UCSD-AML1 (cell line): ENCODE data around the gene SURF6.
A peak's percentile ranks its signal among the peaks of the same experiment; 100 is the strongest.

Source experiments
- DNase-seq: peaks from one replicate; lab custom pipeline; 2025; ENCODE audit not compliant: unreplicated experiment; lab: John Stamatoyannopoulos, UW

The SURF6 gene

DNA sequence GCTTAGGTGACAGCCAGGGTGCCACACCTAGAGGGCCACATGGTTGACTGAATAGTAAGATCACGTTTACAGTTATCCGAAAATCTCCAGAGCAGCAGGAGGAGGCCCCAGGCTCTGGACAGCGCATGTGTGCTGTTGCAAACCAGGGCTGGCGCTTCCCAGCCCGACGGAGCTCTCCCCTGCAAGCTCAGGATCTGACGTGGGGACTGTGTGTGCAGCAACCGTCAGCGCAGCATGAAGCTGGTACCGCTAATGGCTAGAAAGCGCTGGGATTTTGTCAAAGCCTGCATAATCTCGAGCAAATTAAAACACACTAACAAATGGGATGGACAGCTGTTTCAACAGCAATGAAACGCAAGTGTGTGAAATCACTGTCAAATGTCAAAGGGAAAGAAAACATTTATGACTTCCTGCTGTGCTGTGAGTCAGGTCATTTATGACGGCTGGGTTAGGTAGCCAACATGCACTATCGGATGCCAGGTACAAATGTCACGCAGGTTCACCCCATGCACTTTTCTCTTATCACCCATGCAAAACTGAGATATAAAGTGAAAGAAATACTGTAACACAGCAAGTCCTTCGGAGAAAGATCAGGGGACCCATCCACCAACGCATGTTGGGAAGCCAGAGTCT is 32.4 kb upstream of the SURF6 start:
- no peak for DNase-seq

DNA sequence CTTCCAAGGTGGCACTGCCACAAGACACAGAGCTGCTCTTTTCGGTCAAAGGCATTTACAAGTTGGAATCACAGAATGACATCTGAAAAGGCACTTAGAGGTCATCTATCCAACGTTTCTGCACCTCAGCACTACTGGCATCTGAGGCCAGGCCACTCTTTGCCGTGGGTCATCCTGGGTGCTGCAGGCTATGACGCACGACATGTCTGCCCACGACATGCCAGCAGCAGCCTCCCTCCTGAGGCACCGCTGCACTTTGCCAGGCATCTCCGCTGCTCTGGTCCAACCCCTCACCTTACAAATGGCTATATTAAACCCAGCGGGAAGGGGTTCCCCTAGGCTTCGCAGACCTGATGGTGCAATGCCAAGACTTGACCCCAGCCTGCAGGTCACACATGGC is 31.8 kb upstream of the SURF6 start:
- DNase-seq: no peak

DNA sequence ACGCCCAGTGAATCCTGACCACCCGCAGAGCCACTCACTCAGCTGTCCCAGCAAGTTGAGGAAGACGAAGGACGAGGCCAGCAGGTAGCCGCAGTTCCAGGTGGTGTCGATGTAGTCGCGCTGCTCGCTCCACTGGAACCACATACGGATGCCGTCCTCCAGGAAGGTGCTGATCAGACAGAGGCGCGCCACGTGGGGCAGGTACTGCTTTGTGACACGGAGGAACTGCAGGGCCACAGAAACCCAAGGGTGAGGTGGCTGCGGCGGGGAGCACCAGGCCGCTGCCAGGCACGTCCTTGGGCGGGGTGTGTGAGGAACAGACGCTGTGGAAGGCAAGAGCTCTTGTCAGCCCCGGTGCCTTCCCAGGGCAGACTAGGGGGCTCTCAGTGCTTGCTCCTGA is 31.2 kb upstream of the SURF6 start:
- no peak for DNase-seq

DNA sequence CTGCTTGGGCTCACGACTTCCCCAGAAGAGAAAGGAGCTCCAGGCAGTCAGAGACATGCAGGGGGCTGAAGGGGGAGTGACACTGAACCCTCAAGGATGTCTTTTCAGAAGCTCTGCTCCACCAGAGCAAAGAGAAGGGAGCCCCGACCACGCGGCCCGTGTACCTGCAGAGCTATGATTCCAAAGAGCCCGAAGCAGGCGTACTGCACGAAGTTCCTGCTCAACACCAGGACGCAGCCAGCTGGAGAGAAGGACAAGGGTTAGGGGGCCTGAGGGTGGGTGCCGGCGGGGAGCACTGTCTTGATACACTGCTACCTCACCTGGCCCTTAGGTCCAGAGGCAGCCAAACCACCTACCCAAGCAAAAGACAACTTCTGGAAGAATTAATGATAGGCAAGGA is 30.4 kb upstream of the SURF6 start:
- DNase-seq: no peak

DNA sequence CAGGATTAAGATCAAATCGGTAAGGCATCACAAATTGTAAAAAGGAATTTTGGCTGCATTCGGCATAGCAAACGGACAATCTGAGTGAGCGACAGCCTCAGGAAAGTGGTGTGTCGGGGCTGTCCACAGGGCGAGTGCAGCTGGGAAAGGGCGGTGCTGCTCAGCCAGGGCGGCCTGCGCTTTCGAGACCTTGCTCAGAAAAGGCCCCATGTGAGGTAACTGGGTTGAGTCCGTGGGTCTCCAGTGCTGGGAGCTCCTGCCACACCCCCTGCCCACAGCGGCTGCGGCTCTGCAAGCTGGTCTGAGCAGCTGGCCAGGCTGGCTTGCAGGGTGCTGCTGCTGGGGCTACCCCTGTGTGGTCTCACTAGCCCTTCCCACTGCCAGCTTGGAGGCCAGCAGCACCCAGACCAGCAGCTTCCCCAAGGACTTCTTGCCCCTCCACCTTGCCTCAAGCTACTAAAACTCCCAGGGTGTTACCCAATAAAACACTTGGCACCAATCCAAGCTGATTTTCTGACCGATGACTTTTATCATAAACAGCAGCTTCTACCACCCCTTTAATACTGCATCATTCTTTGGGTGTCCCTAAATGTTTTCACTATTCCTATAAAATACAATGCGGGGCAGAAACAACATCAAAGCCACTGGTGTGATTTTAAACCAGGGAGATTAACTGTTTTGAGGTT is 26.5 kb upstream of the SURF6 start:
- DNase-seq: no peak

DNA sequence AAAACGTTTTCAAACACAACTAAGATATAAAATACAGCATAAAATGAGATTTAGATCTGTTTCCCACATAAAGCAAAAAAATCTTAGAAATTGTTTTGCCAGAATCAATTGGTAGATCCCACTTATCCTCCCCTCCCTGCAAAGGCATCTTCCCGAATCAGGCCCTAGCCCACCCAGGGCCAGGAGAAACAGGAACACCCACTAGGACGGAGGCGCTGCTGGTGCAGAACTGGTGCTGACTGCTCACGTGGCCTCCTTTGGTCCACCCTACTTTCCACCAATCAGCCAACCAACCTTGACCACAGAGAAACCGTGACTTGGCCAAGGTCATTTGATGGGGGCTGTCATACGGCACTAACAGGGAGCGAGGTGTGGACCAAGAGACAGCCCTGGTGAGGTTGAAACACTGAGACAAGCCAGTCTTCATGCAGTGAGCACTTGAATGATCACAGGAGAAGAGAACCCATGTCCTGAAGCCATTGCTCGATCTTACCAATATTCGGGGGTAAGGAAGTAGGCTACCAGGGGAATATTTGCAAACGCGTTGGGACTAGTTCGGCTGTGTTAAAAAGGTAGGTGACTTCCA is 25.6 kb upstream of the SURF6 start:
- DNase-seq: no peak

DNA sequence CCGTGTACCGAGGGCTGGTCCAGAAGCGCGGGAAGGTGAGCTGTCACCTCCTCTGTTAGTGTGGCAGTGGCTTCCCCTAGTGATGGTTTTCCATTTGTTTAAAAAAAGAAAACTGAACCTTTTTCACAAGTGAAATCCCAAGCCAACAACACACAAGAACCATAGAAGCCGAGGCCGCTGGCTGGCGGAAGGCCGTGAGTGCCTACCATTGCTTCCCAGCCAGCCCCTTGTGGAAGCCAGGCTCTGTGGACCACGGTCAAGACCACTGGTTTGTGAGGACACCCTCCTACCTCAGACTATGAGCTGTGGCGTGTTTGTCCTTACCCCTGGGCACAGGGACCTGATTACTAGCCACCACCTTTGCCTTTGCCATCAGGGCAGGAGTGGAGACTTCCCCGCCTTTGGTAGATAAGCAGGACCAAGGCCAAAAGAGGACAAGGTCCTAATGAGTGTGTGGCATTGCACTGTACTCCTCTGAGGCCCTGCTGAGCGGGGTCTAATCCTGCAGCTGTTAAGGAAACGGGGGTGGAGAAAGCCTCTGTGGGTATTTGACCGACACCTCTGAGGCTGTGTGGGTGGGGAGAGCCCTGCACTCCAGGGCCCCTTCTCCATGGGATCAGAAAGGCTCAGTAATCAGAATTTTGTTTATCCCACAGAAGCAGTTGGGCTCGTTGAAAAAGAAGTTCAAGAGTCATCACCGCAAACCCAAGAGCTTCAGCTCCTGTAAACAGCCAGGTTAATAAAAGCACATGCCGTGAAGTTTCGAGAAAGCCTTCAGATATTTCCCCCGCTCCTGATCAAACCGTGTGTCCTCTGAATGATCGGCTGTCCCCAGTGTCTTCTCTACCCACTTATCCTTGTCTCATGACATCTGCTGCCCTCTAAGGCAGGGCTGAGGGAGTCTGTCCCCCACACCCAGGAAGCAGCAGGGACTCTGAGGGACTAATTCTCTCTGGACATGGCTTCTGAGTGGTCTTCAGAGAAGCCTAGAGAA is 24.7 kb upstream of the SURF6 start:
- no peak for DNase-seq

DNA sequence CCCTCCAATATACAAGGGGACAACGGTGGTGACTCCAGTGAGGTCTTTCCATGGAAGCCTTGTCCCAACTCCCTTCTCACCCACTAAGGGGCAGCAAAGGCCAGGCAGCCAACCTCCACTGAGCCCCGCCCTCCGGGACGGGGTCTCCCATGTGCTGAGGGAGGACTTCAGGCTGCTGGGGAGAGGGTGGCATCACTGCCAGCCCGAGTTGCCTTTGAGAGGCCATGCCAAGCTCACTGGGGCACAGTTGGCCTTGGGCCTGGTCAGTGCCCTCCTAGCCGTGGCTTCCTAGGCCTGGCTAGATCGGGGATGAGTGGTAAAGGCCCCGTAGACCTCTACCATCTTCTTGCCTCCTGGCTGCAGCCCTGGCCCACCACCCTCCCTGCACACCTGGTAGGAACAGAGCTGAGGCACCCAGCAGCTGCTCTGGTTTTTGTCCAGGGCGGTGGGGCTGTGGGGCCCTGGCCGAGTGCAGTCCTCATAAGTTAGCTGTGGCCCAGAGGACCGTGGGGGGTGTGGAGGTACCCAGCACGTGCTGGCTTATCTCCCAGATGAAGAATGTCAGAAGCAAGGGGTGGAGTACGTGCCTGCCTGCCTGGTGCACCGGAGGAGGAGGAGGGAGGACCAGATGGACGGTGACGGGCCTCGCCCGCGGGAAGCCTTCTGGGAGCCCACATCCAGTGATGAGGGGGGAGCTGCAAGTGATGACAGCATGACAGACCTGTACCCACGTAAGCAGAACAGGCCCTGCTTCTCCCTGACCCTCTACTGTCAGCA is 23.6 kb upstream of the SURF6 start:
- peak; percentile 44 for DNase-seq

DNA sequence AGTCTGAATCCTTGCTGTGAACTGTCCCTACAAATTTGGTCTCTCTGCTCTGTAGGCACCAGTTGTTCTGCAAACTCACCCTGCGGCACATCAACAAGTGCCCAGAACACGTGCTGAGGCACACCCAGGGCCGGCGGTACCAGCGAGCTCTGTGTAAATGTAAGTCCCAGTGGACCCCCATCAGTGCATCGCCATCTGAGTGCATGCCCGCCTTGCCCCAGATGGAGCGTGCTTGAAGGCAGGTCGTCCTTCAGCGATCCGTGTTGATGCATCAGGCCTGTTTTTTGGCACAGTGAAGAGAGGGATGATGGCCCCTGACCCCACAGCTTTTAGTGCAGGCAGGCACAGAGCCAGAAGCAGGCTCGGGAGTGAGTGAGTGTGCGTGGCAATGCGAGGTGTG is 21.7 kb upstream of the SURF6 start:
- DNase-seq: no peak

DNA sequence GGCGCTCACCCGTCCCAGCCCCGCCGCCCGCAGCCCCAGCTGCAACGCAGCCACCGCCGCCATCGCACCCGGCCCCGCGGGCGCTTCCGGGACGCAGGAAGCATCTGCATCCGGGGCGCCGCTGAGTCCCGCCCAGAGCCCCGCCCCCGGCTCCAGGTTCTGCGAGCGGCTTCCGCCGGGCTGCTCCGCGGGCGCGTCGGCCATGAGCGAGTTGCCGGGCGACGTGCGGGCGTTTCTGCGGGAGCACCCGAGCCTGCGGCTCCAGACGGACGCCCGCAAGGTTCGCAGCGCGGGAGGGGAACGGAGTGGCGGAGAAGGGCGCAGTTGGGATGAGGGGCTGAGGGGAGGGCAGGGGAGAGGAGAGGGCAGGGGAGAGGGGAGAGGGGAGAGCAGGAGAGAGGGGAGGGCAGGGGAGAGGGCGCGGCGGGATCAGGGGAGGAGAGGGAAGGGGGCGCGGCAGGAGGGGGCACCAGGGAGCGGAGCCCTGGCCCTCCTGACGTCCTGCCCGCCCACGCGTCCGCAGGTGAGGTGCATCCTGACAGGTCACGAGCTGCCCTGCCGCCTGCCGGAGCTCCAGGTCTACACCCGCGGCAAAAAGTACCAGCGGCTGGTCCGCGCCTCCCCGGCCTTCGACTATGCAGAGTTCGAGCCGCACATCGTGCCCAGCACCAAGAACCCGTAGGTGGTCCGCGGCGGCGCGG is 20.6 kb upstream of the SURF6 start, which contains the start of the genes SURF1 and SURF2:
Gene SURF1 (minus strand): TSS at position 97 of the 701 bp plus-strand sequence. CDS start 34 bp downstream, at position 63.
Gene SURF2 (plus strand): TSS at position 160 of the 701 bp plus-strand sequence. CDS start 43 bp downstream, at position 203.
- peak; percentile 86 for DNase-seq

DNA sequence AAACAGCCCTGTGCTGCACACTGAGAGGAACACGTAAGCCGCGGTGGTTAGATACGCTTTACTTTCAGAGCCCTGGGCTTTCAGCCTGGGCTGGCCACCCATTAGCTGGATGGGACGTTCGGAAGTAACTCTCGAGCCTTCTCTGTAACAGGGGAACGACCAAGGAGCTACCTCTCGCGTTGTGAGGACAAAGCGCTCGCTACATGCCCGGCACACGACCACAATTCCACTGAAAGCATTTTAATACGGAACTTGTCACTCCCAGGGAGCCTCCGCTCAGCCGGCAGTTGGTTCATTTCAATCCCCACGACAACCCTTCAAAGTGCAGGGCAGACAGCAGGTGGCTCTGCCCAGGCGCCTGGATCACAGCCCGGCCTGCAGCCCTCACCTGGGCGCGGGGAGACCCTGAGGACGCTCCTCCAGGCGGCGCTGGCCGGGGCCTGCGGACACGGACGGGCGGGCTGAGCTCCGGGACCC is 19.9 kb upstream of the SURF6 start:
- DNase-seq: peak; percentile 46

DNA sequence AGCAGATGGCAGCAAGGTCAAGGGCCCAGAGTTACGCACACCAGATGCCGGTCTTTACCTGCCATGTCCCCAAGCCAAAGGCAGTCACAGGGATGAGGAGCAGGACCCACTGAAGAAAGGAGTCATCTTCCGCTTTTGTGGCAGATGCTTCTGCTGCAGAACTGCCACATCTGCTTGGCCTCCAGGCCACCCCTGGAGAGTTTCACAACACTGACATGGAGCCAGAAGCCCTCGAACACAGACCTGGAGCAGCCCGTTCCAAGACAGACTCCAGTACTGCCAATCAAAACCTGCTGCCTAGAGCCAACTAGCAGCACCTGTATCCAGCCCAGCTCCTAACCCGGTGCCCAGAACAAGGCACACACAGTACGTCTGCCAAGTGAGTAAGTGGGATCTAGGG is 18.8 kb upstream of the SURF6 start:
- no peak for DNase-seq

DNA sequence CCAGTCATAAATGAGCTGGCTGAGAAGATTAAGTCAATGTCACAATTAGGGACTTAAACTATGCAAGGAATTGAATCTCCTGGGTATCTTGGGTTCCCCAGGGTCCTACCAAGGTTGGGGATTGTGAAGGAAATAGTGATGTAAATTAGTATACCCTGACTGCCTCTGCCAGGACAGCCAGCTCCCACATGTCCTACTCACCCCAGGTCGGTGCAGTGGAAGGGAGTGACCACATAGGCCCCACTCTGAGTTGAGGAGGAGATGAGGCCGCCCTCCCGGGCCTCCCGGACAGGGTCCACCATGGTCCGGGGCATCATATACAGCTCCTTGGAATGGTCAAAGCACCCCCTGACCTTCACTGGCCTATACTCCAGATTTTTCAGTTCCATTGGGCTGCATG is 17.6 kb upstream of the SURF6 start:
- no peak for DNase-seq

DNA sequence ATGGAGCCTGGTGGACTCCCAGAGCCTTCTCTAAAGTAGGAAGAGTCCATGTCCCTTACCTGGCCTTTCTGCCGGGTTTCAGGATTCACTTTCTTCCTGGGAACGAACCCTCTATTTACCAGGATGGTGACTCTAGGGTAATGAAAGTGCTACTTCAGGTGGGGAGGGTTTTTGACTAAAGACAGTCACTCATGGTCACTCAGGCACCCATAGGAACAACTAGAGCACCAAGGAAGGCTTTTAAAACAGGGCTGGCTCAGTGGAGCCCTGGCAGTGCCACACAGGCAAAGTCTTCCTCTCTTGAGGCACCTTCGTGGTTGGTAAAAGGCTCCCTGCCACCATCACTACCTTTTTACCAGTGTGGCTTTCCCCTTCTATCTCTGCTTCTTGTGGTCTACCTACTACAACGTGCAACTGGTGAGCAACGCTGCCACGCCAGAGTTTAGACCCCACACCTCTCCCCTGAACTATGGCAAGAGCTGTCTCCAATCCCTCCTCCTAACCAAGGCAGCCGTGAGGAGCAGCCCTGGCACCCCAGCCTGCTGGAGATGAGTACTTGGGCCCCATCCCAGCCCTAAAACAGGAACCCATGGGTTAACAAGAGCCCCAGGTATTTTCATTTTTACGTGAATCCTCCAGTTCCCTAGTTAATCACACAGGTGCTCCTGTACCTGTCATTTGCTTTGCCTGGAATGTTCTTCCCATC is 16.8 kb upstream of the SURF6 start:
- DNase-seq: no peak

DNA sequence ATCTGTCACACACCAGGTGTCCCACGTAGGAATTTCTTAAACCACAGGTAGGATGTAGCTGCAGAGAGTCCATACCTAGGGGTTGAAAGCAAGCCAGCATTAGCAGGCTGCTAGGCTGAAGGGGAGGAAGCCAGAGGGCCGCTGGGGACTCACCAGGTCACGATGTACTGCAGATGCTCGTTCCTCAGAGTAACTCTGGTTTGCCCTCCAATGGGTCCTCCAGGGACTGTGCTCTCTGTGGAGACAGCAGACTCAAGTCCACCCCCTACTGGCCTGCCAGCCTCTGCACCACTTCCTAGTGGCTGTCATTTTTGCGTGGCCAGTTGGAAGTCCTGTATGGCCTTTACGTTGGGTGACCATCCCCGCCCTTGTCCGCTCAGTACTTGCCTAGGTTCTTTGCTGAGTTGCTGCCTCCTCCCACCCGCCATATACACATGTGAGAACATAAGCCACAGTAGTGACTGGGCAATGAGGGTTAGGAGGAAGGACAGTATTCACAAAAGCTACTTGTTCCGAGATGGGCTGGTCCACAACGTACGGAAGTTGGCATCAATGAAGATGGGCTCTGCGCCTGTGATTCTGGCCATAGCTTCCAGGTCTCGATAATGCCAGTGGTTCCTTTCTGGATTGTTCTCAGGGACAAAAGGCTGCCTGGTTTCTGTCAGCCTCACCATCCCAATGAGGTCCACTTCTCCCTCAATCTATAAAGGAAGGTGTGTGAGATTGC is 16.1 kb upstream of the SURF6 start:
- DNase-seq: peak; percentile 72

DNA sequence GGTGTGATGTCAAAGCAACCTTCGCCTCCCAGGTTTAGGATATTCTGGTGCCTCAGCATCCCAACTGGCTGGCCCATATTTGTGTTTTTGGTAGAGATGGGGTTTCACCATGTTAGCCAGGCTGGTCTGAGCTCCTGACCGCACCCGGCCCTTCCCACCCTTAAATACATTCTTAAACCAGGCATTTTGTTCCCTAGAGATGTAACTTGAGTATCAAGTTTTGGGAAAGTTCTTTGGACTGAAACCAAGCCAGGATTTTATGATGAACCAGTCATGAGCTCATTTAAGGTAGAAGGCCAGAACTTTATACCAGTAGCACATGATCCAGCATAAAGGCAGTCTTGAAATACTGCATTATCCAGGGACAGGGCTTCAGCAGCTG is 15.5 kb upstream of the SURF6 start:
- DNase-seq: no peak

DNA sequence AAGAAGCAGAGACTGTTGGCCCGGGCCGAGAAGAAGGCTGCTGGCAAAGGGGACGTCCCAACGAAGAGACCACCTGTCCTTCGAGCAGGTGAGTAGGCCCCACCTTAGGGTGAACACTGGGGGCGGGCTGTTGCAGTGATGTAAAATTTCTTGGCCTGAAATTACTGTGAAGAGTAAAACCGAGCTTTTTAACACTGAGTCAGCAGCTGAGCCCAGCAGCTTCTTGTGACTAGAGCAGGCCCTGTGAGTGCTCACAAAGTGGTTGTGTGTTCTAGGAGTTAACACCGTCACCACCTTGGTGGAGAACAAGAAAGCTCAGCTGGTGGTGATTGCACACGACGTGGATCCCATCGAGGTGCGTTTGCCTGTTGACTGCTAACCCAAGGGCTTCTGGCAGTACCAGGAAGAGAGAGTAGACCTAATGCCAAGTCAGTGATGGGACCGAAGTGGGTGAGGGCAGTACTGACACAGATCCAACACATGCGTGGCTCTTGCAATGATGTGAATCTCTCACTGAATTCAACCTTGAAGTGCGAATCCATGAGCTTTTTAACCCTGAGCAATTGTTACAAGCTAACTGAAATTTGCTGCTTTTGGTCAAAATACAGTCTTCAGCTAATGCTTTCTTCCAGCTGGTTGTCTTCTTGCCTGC is 14.1 kb upstream of the SURF6 start:
- no peak for DNase-seq
